Gastroesophageal sphincter (tissue), 3 donors: Measurements from ENCODE around the gene RNF123.

Source experiments
- CTCF ChIP-seq, 4 experiments: fragments of 200-600 bp in 2 of 4; fragments of 450-650 bp in 2 of 4; sonication (generic) in 1 of 4; IDR thresholded peaks; one replicate each; pipeline ENCODE4 v1.5.1; 2017 to 2019; ENCODE audit warnings: antibody characterized with exemption in 4 of 4, mild to moderate bottlenecking in 2 of 4, moderate library complexity in 2 of 4
- EP300 ChIP-seq: sonication (generic); formaldehyde crosslinking; IDR thresholded peaks from one replicate; pipeline ENCODE4 v1.6.1; 2017; ENCODE audit warnings: antibody characterized with exemption, mild to moderate bottlenecking
- POLR2AphosphoS5 ChIP-seq: sonication (generic); formaldehyde crosslinking; IDR thresholded peaks from one replicate; pipeline ENCODE4 v1.6.1; 2017; ENCODE audit warnings: antibody characterized with exemption

- TF ChIP-seq POLR2AphosphoS5, result no peak
- TF ChIP-seq CTCF (IDR thresholded peaks at IDR 0.05), result no peak
- TF ChIP-seq EP300, result no peak
Observed at GRCh38 chr3:49712631-49713317, 23.4 kb downstream of the RNF123 start.
